DOHH2 (cell line): Measurements from ENCODE around the gene FANK1.

Experiments used
- H3F3A ChIP-seq: fragments of 200-600 bp; sonication (generic), shearing (Covaris generic); 2 replicates; pipeline ENCODE4 v1.6.0; 2016; ENCODE audit warnings: antibody characterized with exemption, mild to moderate bottlenecking; ENCODE audit not compliant: control insufficient read depth, insufficient read depth
- H3K27ac ChIP-seq: fragments of 200-600 bp; sonication (generic); 2 replicates; pipeline ENCODE4 v1.5.1; 2014; ENCODE audit warnings: low read depth, mild to moderate bottlenecking, low read length, moderate library complexity
- H3K27me3 ChIP-seq: fragments of 200-600 bp; sonication (generic); 2 replicates; pipeline ENCODE4 v1.6.1; 2014; ENCODE audit warnings: mild to moderate bottlenecking, low read length, mixed read lengths; ENCODE audit not compliant: control insufficient read depth
- H3K36me3 ChIP-seq: fragments of 200-600 bp; sonication (generic); 2 replicates; pipeline ENCODE4 v1.6.1; 2014; ENCODE audit warnings: mild to moderate bottlenecking, low read length, moderate library complexity, mixed read lengths; ENCODE audit not compliant: control insufficient read depth
- H3K4me1 ChIP-seq: fragments of 200-600 bp; sonication (generic); 2 replicates; pipeline ENCODE4 v1.6.1; 2014; ENCODE audit warnings: mild to moderate bottlenecking, low read length, mixed read lengths; ENCODE audit not compliant: control insufficient read depth
- H3K4me2 ChIP-seq: fragments of 200-600 bp; sonication (generic); 2 replicates; pipeline ENCODE4 v1.6.0; 2014; ENCODE audit warnings: mild to moderate bottlenecking, low read length, moderate library complexity
- H3K4me3 ChIP-seq: fragments of 200-600 bp; sonication (generic); 2 replicates; pipeline ENCODE4 v1.5.1; 2014; ENCODE audit warnings: mild to moderate bottlenecking, low read length, mixed read lengths
- H3K79me2 ChIP-seq: fragments of 200-600 bp; sonication (generic); 2 replicates; pipeline ENCODE4 v1.6.1; 2014; ENCODE audit warnings: mild to moderate bottlenecking, low read length, mixed read lengths; ENCODE audit not compliant: control insufficient read depth
- H3K9me2 ChIP-seq: fragments of 200-600 bp; sonication (generic); replicated peaks from 2 replicates; pipeline ENCODE4 v1.6.1; 2014; ENCODE audit warnings: mild to moderate bottlenecking, low read length, mixed read lengths; ENCODE audit not compliant: control insufficient read depth
- H3K9me3 ChIP-seq: fragments of 200-600 bp; sonication (generic); 2 replicates; pipeline ENCODE4 v1.6.1; 2014; ENCODE audit warnings: antibody characterized with exemption, low read length, mixed read lengths; ENCODE audit not compliant: control insufficient read depth, insufficient read depth
- H4K20me1 ChIP-seq: fragments of 200-600 bp; sonication (generic); 2 replicates; pipeline ENCODE4 v1.6.0; 2014; ENCODE audit warnings: low read depth, mild to moderate bottlenecking, antibody characterized with exemption, low read length, moderate library complexity; ENCODE audit not compliant: control insufficient read depth, insufficient read depth
- EZH2phosphoT487 ChIP-seq: fragments of 200-600 bp; sonication (generic); IDR thresholded peaks from 2 replicates; pipeline ENCODE4 v1.6.1; 2017; ENCODE audit warnings: borderline replicate concordance, mild to moderate bottlenecking, antibody characterized with exemption, low read length, moderate library complexity, mixed read lengths
- TF ChIP-seq, protein P1 (sequence below): fragments of 200-600 bp; sonication (generic); IDR thresholded peaks from one replicate; pipeline ENCODE4 v1.5.1; 2014; ENCODE audit warnings: antibody characterized with exemption, mild to moderate bottlenecking, low read depth, low read length; ENCODE audit not compliant: poor library complexity, severe bottlenecking

FANK1 gene

DNA sequence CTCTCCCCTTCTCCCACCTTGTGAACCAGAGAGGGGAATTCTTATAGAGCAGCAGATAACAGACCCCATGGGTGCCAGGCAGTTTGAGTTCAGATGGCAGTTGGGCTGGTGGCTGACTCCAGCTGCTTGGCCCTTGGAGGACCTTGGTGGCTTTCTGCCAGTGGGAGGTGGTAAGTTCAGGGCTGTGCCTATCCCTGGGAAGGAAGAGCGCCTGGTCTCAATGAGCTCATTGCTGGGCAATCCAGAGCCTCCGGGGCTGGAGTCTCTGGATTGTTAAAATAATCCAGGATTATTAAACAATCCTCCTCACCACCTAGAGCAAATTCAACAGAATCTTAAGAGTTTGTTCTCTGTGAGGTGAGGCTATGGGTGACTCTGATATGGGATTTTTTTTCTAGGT is 105.2 kb downstream of the FANK1 start:
- Histone ChIP-seq H3K4me2 (no peak overlapping the region), H3K9me3 (no peaks in the 10 kb centered on the region), H3K79me2 (no peaks in the 10 kb centered on the region), H4K20me1 (no peaks in the 10 kb centered on the region), H3K27me3 (no peaks in the 10 kb centered on the region), H3K27ac (no peak overlapping the region), H3K4me3 (no peak overlapping the region), H3K9me2 (no peaks in the 10 kb centered on the region), H3K36me3 (no peaks in the 10 kb centered on the region), H3F3A (no peaks in the 10 kb centered on the region), H3K4me1 (no peaks in the 10 kb centered on the region)
- no peak for TF ChIP-seq EZH2phosphoT487
- TF ChIP-seq, protein P1, sequence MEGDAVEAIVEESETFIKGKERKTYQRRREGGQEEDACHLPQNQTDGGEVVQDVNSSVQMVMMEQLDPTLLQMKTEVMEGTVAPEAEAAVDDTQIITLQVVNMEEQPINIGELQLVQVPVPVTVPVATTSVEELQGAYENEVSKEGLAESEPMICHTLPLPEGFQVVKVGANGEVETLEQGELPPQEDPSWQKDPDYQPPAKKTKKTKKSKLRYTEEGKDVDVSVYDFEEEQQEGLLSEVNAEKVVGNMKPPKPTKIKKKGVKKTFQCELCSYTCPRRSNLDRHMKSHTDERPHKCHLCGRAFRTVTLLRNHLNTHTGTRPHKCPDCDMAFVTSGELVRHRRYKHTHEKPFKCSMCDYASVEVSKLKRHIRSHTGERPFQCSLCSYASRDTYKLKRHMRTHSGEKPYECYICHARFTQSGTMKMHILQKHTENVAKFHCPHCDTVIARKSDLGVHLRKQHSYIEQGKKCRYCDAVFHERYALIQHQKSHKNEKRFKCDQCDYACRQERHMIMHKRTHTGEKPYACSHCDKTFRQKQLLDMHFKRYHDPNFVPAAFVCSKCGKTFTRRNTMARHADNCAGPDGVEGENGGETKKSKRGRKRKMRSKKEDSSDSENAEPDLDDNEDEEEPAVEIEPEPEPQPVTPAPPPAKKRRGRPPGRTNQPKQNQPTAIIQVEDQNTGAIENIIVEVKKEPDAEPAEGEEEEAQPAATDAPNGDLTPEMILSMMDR: no peak

DNA sequence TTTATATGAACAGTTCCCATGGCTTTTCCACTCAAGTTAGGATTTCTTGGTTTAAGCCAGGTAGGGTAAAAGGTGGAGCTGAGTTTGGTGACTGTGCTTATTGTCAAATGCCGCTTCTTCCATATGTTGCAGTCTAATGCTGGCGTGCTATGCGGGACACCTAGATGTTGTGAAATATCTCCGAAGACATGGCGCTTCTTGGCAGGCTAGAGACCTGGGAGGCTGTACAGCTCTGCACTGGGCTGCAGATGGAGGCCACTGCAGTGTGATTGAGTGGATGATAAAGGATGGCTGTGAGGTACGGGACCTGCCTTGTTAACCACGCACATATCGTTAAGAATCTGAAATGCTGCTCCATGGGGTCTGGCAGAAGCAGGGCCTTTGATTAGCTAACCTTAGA is 108.4 kb downstream of the FANK1 start:
- H3K36me3 ChIP-seq: no peaks in the 10 kb centered on the region
- H3K27me3 ChIP-seq: no peaks in the 10 kb centered on the region
- no peaks in the 10 kb centered on the region for H3K9me3 ChIP-seq
- TF ChIP-seq EZH2phosphoT487: no peak
- TF ChIP-seq, protein P1: no peak
- no peaks in the 10 kb centered on the region for H3K79me2 ChIP-seq
- no peaks in the 10 kb centered on the region for H3F3A ChIP-seq
- H3K9me2 ChIP-seq: no peaks in the 10 kb centered on the region
- no peaks in the 10 kb centered on the region for H4K20me1 ChIP-seq
- H3K4me3 ChIP-seq: no peak overlapping the region
- H3K4me1 ChIP-seq: no peaks in the 10 kb centered on the region
- H3K4me2 ChIP-seq: no peak overlapping the region
- no peak overlapping the region for H3K27ac ChIP-seq

DNA sequence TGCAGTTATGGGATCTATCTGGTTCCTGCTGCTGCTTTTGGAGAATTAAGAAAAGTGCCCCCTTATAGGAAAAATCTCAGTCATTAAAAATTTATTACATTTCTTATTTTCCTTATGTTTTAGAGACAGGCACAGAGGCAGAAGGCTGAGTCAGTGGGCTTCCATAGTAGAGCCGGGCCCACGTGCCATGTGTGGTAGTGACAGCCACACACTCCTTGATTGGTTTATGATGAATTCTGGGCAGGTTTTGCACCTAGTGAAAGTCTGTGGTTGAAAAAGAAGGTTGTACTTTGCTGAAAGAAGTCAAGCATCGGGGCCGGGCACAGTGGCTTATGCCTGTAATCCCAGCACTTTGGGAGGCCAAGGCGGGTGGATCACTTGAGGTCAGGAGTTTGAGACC is 109.9 kb downstream of the FANK1 start:
- H3K79me2 ChIP-seq: no peaks in the 10 kb centered on the region
- H3K36me3 ChIP-seq: no peaks in the 10 kb centered on the region
- no peak overlapping the region for H3K4me3 ChIP-seq
- no peaks in the 10 kb centered on the region for H3F3A ChIP-seq
- H3K4me1 ChIP-seq: no peaks in the 10 kb centered on the region
- no peak overlapping the region for H3K4me2 ChIP-seq
- H3K9me2 ChIP-seq: no peaks in the 10 kb centered on the region
- H3K27ac ChIP-seq: no peak overlapping the region
- H4K20me1 ChIP-seq: no peaks in the 10 kb centered on the region
- no peaks in the 10 kb centered on the region for H3K9me3 ChIP-seq
- no peaks in the 10 kb centered on the region for H3K27me3 ChIP-seq
- TF ChIP-seq, protein P1: no peak
- no peak for TF ChIP-seq EZH2phosphoT487

DNA sequence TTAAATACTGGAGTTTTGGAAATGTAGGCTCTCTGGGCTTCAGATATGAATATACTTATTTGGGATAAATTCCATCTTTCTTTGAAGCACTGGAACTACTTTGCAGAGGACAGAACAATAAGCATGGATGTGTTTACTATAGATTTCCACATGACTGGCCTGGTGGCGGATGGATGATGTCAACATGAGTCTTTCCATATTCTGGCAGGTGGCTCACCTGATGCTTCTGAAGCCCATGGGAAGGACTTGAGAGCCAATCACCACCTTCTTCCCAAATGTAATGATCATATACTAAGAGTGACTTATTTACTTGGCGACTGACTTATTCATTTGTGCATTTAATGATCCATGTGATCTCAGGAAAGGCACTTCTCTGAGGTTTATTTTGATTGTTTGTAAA is 110.5 kb downstream of the FANK1 start:
- H3K27ac ChIP-seq: no peak overlapping the region
- no peaks in the 10 kb centered on the region for H3K27me3 ChIP-seq
- no peaks in the 10 kb centered on the region for H3F3A ChIP-seq
- no peak overlapping the region for H3K4me2 ChIP-seq
- no peaks in the 10 kb centered on the region for H3K36me3 ChIP-seq
- H4K20me1 ChIP-seq: no peaks in the 10 kb centered on the region
- no peaks in the 10 kb centered on the region for H3K4me1 ChIP-seq
- no peaks in the 10 kb centered on the region for H3K79me2 ChIP-seq
- no peaks in the 10 kb centered on the region for H3K9me3 ChIP-seq
- no peak overlapping the region for H3K4me3 ChIP-seq
- H3K9me2 ChIP-seq: no peaks in the 10 kb centered on the region
- no peak for TF ChIP-seq EZH2phosphoT487
